HG02610 (cell line): Measurements from ENCODE around the gene IFNA5.

Experiments used
- ATAC-seq: cut with Tn5 transposase; IDR thresholded peaks from one replicate; pipeline ENCODE4 v1.9.1; 2021; ENCODE audit warnings: mild to moderate bottlenecking, moderate library complexity; ENCODE audit not compliant: unreplicated experiment

Gene IFNA5

DNA sequence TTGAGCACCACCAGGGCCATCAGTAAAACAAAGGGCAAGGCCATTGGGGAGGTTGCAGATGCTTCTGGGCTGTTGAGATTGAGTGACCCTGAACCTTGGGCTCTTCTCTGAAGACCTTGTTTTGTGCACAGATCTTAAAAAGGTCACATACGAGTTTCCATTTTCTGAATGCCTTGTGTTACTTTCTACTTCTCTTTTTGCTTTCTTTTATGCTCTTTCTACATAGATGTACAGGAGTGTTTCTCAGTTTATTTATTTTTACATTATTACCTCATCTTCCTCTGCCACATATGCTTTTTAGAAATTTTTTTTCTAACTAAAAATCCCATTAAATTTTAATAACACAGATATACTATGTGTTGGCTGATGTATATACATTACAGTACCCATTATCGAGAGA, at the start of gene IFNA5:
IFNA5 (minus strand) TSS at position 101 of the 400 bp plus-strand sequence; CDS start at position 44, 57 bp downstream.
- no peak for ATAC-seq

- no peak for ATAC-seq
These were observed 45.7 kb upstream of the IFNA5 start, which contains the start of gene IFNA6 for GRCh38 chr9:21350787-21351186. Gene IFNA6, minus strand, starts transcription at chr9:21350887. Its CDS starts 0 bp downstream, at chr9:21350887.

DNA sequence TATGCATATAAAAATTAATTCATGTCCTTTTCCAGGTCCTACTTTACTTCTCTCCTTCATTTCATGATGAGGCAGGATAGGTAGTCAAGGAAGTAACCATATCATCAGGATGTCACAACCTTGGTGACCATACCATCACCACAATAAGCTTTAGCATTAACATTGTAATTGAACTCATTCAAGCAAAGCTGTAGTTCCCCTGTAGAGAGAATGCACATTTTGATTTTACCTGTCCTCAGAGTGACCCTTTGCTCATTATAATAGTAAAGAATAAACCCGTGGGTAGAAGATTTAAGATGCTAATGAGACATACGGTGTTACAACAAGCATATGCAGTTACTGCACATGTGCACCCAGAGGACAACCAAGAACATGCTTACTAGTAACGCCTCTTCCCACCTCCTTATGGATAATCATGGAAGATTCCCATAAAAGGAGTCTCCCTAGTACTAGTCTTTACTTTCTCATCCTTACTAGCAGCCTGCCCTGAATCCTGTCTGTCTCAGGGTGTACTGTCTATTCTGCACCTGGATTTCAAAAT, 43.4 kb upstream of the IFNA5 start:
- ATAC-seq = no peak

GRCh38 chr9:21340735-21341134, 35.6 kb upstream of the IFNA5 start:
- ATAC-seq = no peak

GRCh38 chr9:21336457-21336856, 31.3 kb upstream of the IFNA5 start:
- ATAC-seq = no peak

GRCh38 chr9:21334701-21335632, 29.9 kb upstream of the IFNA5 start, which contains the start of gene KLHL9:
Gene KLHL9, minus strand, starts transcription at chr9:21335404. Its CDS starts 545 bp downstream, at chr9:21334859.
- peak; percentile 91 for ATAC-seq

GRCh38 chr9:21333226-21333625, 28.1 kb upstream of the IFNA5 start:
- no peak for ATAC-seq

GRCh38 chr9:21331676-21332402, 26.7 kb upstream of the IFNA5 start:
- no peak for ATAC-seq

DNA sequence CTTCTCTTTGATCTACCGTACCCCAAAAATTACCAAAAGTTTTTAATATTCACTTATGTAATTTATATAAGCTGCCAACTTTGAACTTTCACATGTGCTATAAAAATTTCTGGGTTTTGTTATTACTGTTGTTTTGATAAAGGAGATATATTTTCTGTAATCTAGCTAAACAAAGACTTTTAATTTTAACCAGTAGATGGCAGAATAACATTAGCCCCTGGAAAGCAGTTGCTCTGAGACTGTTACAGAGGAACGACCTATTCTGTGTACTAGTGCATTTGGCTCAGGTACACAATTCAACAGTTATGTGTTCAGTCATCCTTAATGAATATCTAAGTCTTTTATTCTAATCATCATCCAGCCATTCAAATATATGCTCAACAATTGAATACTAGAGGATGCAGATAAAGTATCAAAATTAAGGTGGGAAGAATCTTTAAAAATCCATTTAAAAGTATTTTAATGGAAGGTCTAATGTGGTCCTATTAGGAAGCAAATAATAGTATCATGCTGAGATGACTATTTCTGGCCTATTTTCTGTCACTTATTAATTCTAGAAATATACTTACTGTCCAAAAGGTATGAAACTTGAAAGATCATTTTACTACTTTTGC, 21.5 kb upstream of the IFNA5 start:
- peak; percentile 71 for ATAC-seq

GRCh38 chr9:21324047-21324446, 18.9 kb upstream of the IFNA5 start:
- ATAC-seq = no peak

- ATAC-seq = no peak
These were observed 17.9 kb upstream of the IFNA5 start for GRCh38 chr9:21322911-21323461.

DNA sequence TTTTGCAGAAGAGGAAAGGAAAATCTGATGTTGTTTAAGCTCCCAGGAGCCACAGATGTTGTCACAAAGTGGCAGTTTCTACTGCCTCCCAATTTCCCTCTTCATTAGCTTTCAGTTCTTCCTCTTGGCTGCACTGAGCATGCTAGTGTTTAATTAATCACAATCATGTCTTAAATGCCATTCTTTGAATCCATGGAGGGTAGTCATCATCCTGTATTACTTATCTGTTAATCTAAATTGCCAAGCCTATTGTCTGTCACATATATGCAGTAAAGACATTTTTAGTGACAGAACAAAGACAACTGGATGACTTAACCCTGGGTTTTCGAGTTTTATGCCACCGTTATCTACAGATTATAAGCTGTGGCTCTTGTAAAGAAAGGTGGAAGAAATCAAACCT, 15.4 kb upstream of the IFNA5 start:
- ATAC-seq = no peak

- ATAC-seq = peak; percentile 78
These were observed 13.1 kb upstream of the IFNA5 start for GRCh38 chr9:21317956-21318923.

- ATAC-seq = no peak
These were observed 11.7 kb upstream of the IFNA5 start for GRCh38 chr9:21316860-21317259.

DNA sequence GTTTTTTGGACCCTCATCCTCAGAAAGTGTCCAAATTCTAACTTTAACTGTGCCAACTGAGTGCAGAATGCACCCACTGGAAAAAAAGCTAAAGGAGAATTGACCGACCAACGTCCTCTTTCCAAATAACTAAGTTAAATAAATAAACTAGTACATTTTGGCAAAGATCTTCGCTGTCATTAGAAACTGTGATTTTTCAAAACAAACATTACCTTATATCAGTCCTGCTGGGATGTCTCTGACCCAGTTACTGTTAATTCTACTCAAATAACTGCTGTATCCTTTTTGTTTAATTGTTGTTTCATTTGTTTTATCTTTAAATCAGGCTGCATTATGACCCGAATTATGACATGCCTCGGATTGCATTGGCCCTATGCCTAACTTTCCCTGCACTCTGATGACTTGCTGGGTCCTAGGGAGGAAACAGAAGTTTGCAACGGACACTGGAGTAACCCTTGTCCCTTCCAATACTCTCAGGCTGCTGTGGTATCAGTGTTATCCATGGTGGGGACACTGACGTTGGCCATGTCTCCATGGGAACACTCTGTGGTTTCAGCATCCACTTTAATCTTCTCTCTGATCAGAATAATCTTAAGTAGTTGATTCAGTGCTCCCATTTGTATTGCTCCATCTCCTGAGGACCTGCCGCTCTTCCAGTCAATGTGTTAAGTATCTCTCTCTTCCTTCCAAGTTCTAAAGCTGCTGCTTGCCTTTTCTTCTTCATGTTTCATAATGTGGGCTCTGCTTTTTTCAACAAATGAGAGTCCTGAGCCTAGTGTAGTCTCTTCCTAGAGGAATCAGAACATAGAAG, 11.1 kb upstream of the IFNA5 start:
- no peak for ATAC-seq

DNA sequence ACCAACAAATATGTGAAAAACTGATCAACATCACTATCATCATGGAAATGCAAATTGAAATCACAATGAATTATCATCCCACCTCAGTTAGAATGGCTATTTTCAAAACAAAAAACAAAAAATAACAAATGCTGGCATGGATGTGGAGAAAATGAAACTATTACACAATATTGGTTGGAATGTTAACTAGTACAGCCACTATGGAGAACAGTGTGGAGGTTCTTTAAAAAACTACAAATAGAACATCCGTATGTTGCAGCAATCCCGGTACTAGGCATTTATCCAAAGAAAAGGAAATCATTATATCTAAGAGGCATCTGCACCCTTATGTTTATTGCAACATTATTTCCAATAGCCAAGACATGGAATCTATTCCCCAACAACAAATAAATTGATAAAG, 9.0 kb upstream of the IFNA5 start:
- ATAC-seq = no peak

- no peak for ATAC-seq
These were observed 6.8 kb upstream of the IFNA5 start for GRCh38 chr9:21311889-21312288.

- ATAC-seq = no peak
These were observed 9.1 kb downstream of the IFNA5 start for GRCh38 chr9:21295992-21296391.
